IMR-90 (cell line): Measurements from ENCODE around the gene CYSRT1. TPM values are rescaled to one million over a fixed set of nuclear protein-coding genes. Genes with fewer than 3 reads are reported as not detected.
"Not testable (repeated sequence)": the region's sequence is repeated elsewhere in the genome, so short reads cannot be mapped to it uniquely, and the experiment has no call there.

Experiments
- ATAC-seq: fragments of 200-7000 bp; cut with Tn5 transposase; 2 replicates; pipeline ENCODE4 v1.9.1; 2020; ENCODE audit warnings: low read depth, mild to moderate bottlenecking, moderate library complexity
- BruUV-seq: library from RNA; stranded (reverse); fragments of 400-500 nt; replicated peaks from 2 replicates; lab custom pipeline; 2021; lab: Mats Ljungman, UMichigan
- CTCF ChIA-PET: fragments of 300-600 bp; formaldehyde crosslinking; extraction: SDS; loops from one replicate; lab custom pipeline; 2021; ENCODE audit warnings: antibody characterized with exemption; lab: Yijun Ruan, JAX
- POLR2A ChIA-PET: fragments of 300-600 bp; sonication (Branson Sonifier 250); formaldehyde crosslinking; loops from one replicate; lab custom pipeline; 2022; ENCODE audit warnings: antibody characterized with exemption; ENCODE audit not compliant: unreplicated experiment; lab: Charles Lee
- DNase-seq: peaks from one replicate; pipeline ENCODE4 v3.0.0; 2013
- H2AFZ ChIP-seq: replicated peaks from 2 replicates; pipeline ENCODE3; 2013; ENCODE audit warnings: low read length, mild to moderate bottlenecking; ENCODE audit not compliant: poor library complexity
- H2AK5ac ChIP-seq: 2 replicates; pipeline ENCODE4 v1.6.1; 2013; ENCODE audit warnings: low read depth, low read length, inconsistent platforms
- H2AK9ac ChIP-seq: replicated peaks from 2 replicates; pipeline ENCODE3; 2013; ENCODE audit warnings: mild to moderate bottlenecking, low read depth, low read length, moderate library complexity; ENCODE audit not compliant: poor library complexity
- H2BK120ac ChIP-seq: 2 replicates; pipeline ENCODE4 v1.6.1; 2013; ENCODE audit warnings: low read depth, low read length, inconsistent platforms
- H2BK15ac ChIP-seq: 3 replicates; pipeline ENCODE4 v1.6.1; 2013; ENCODE audit warnings: low read depth, low read length, inconsistent platforms
- H2BK20ac ChIP-seq: 2 replicates; pipeline ENCODE4 v1.6.1; 2013; ENCODE audit warnings: low read depth, mild to moderate bottlenecking, inconsistent platforms, low read length, moderate library complexity
- H2BK5ac ChIP-seq: 2 replicates; pipeline ENCODE4 v1.6.1; 2013; ENCODE audit warnings: mild to moderate bottlenecking, low read depth, low read length, inconsistent platforms; ENCODE audit not compliant: poor library complexity, severe bottlenecking
- H3K14ac ChIP-seq: replicated peaks from 2 replicates; pipeline ENCODE4 v1.6.1; 2013; ENCODE audit warnings: low read depth, low read length, inconsistent platforms
- H3K18ac ChIP-seq: 2 replicates; pipeline ENCODE4 v1.6.1; 2013; ENCODE audit warnings: low read depth, low read length, control low read depth
- H3K23ac ChIP-seq: 2 replicates; pipeline ENCODE4 v1.6.1; 2013; ENCODE audit warnings: low read depth, low read length, inconsistent platforms
- H3K27ac ChIP-seq: 2 replicates; pipeline ENCODE4 v1.5.1; 2013; ENCODE audit warnings: mild to moderate bottlenecking, control low read depth, low read length; ENCODE audit not compliant: insufficient read depth
- H3K27me3 ChIP-seq: 2 replicates; pipeline ENCODE4 v1.6.1; 2013; ENCODE audit warnings: low read length; ENCODE audit not compliant: control insufficient read depth, insufficient read depth
- H3K36me3 ChIP-seq: 2 replicates; pipeline ENCODE4 v1.6.1; 2013; ENCODE audit warnings: low read length, mixed read lengths; ENCODE audit not compliant: control insufficient read depth, insufficient read depth
- H3K4ac ChIP-seq: 2 replicates; pipeline ENCODE4 v1.6.1; 2013; ENCODE audit warnings: low read depth, low read length, inconsistent platforms
- H3K4me1 ChIP-seq: 2 replicates; pipeline ENCODE4 v1.6.1; 2013; ENCODE audit warnings: low read length, mixed read lengths; ENCODE audit not compliant: control insufficient read depth, insufficient read depth
- H3K4me2 ChIP-seq: 2 replicates; pipeline ENCODE4 v1.6.1; 2013; ENCODE audit warnings: low read depth, mild to moderate bottlenecking, control low read depth, low read length, moderate library complexity
- H3K4me3 ChIP-seq: 2 replicates; pipeline ENCODE4 v1.5.1; 2013; ENCODE audit warnings: low read depth, mild to moderate bottlenecking, control low read depth, low read length, moderate library complexity; ENCODE audit not compliant: insufficient read depth
- H3K56ac ChIP-seq: 2 replicates; pipeline ENCODE4 v1.6.1; 2013; ENCODE audit warnings: low read length, inconsistent platforms; ENCODE audit not compliant: insufficient read depth; ENCODE audit errors: extremely low read depth
- H3K79me1 ChIP-seq, 2 experiments: 2 replicates each; pipeline ENCODE4 v1.6.1; 2013; ENCODE audit warnings: low read length in 2 of 2, inconsistent platforms in 1 of 2, low read depth in 1 of 2
- H3K9ac ChIP-seq: 2 replicates; pipeline ENCODE4 v1.6.1; 2013; ENCODE audit warnings: low read depth, low read length, control low read depth
- H3K9me1 ChIP-seq: 2 replicates; pipeline ENCODE4 v1.6.1; 2013; ENCODE audit warnings: low read length, inconsistent platforms; ENCODE audit not compliant: insufficient read depth
- H3K9me3 ChIP-seq: 2 replicates; pipeline ENCODE4 v1.6.1; 2013; ENCODE audit warnings: low read length; ENCODE audit not compliant: control insufficient read depth, insufficient read depth
- H4K20me1 ChIP-seq: 2 replicates; pipeline ENCODE4 v1.6.1; 2013; ENCODE audit warnings: low read length, inconsistent platforms; ENCODE audit not compliant: insufficient read depth
- H4K5ac ChIP-seq: 2 replicates; pipeline ENCODE4 v1.6.1; 2013; ENCODE audit warnings: mild to moderate bottlenecking, low read depth, low read length, control low read depth
- H4K8ac ChIP-seq, 2 experiments: 2 replicates each; pipeline ENCODE4 v1.6.1; 2013; ENCODE audit warnings: low read depth in 2 of 2, low read length in 2 of 2, control low read depth in 1 of 2, inconsistent platforms in 1 of 2
- H4K91ac ChIP-seq: 2 replicates; pipeline ENCODE4 v1.6.1; 2013; ENCODE audit warnings: low read depth, low read length, inconsistent platforms; ENCODE audit not compliant: insufficient read depth
- MAFK ChIP-seq: IDR thresholded peaks from 2 replicates; pipeline ENCODE4 v1.6.1; 2012; ENCODE audit warnings: low read depth, low read length, improper control_type of control experiment
- RCOR1 ChIP-seq: IDR thresholded peaks from 2 replicates; pipeline ENCODE4 v1.6.1; 2012; ENCODE audit warnings: mild to moderate bottlenecking, low read length, improper control_type of control experiment; ENCODE audit not compliant: insufficient replicate concordance
- WGBS, 2 experiments: methylation state at CpG; one replicate each; pipeline versions ENCODE4 v1.1.5 to v1.1.7; 2013; ENCODE audit warnings: missing lambda C conversion rate in 2 of 2; ENCODE audit not compliant: insufficient read length in 1 of 2; ENCODE audit errors: extremely low coverage in 2 of 2; 5-methylcytosine and 5-hydroxymethylcytosine counted together
- dilution Hi-C: fragments of 300-500 bp; cut with HindIII; formaldehyde crosslinking; loops from one replicate; pipeline ENCODE4 v1.14.3; 2018; ENCODE audit warnings: low sequenced_read_pairs; ENCODE audit not compliant: unreplicated experiment
- in situ Hi-C: fragments of 300-500 bp; cut with MboI; formaldehyde crosslinking; loops from 3 replicates; pipeline ENCODE4 v1.14.3; 2019; ENCODE audit warnings: low sequenced_read_pairs, inconsistent platforms, mixed read lengths
- intact Hi-C: fragments of 100-400 bp; cut with micrococcal nuclease; formaldehyde crosslinking; loops from 2 replicates; pipeline ENCODE4 v1.10.0; 2022
- polyA plus RNA-seq, 3 experiments: library from polyadenylated mRNA; depleted of rRNA; stranded (reverse); fragments of >200 nt; gene quantifications; 2 replicates each; pipeline ENCODE4 v1.2.3, GENCODE V29; 2012; ENCODE audit warnings: low replicate concordance in 1 of 3
- total RNA-seq: library from RNA; depleted of rRNA; stranded (reverse); fragments of >200 nt; gene quantifications from 2 replicates; pipeline ENCODE4 v1.2.3, GENCODE V29; 2012

The CYSRT1 gene
- total and polyA plus RNA-seq, 2 of the 4 experiments (the other 2 are of a cell fraction) = 0.18 to 0.84 TPM

- Histone ChIP-seq H2AK5ac (no peak overlapping the region; the same call in 1 of the 2 replicates), H3K4me3 (peak overlapping the region; percentile 50), H2BK120ac (no peak overlapping the region), H2BK15ac (no peak overlapping the region), H3K36me3 (peaks cover 19% of the 10 kb centered on the region), H2BK20ac (no peak overlapping the region), H4K91ac (no peak overlapping the region), H4K20me1 (peaks cover 36% of the 10 kb centered on the region), H3K56ac (peak overlapping the region; percentile 59), H3K14ac (peak overlapping the region; percentile 48; the same call in 1 of the 2 replicates), H3K18ac (no peak overlapping the region), H3K9ac (peak overlapping the region; percentile 90), H2BK5ac (no peak overlapping the region), H2AFZ (no peak overlapping the region), H3K79me1 (peaks cover 9 to 44% of the 10 kb centered on the region in 2 experiments; a peak in 3 of 4 replicates), H4K8ac (no peak overlapping the region), H3K23ac (peak overlapping the region; percentile 14), H3K4ac (no peak overlapping the region), H4K5ac (no peak overlapping the region), H3K9me1 (peaks cover 4% of the 10 kb centered on the region), H2AK9ac (no peak overlapping the region), H3K4me2 (peak overlapping the region; percentile 94), H3K9me3 (no peaks in the 10 kb centered on the region), H3K27me3 (no peaks in the 10 kb centered on the region), H3K27ac (peak overlapping the region; percentile 77; the same call in 1 of the 2 replicates), H3K4me1 (peaks cover 9% of the 10 kb centered on the region; the same call in 1 of the 2 replicates)
- intact Hi-C loops = no loop called here
- dilution Hi-C loops = no loop called here
- POLR2A ChIA-PET = no interaction called here
- ATAC-seq (no peak), DNase-seq (no peak)
- in situ Hi-C loops = no loop called here
- WGBS, 2 experiments = 62% methylated on average over 17 of the region's 36 CpGs; no CpG with 5 or more reads in 1 of the 2 experiments
- no TSS peak for BruUV-seq
- TF ChIP-seq RCOR1 = no peak
- no peak for TF ChIP-seq MAFK
- CTCF ChIA-PET = no interaction called here
These were observed 17.6 kb downstream of the CYSRT1 start for GRCh38 chr9:137242269-137243203.

- H2BK15ac ChIP-seq, H3K18ac ChIP-seq, intact Hi-C loops, H3K4me1 ChIP-seq, H2BK120ac ChIP-seq, H3K27ac ChIP-seq, H2AK5ac ChIP-seq, H3K27me3 ChIP-seq, dilution Hi-C loops, H2BK5ac ChIP-seq, BruUV-seq, ATAC-seq, H4K8ac ChIP-seq, POLR2A ChIA-PET, CTCF ChIA-PET, H3K4ac ChIP-seq, H3K4me3 ChIP-seq, H3K56ac ChIP-seq, H2BK20ac ChIP-seq, H3K14ac ChIP-seq, H2AFZ ChIP-seq, H4K5ac ChIP-seq, H3K9me3 ChIP-seq, H3K9ac ChIP-seq, DNase-seq, H4K91ac ChIP-seq, H3K9me1 ChIP-seq, in situ Hi-C loops, H3K4me2 ChIP-seq: not testable (repeated sequence)
- peak overlapping the region; percentile 64; the same call in 1 of the 2 replicates for H3K23ac ChIP-seq
- 85% methylated on average over 3 of the region's 18 CpGs; no CpG with 5 or more reads in 1 of the 2 experiments for WGBS, 2 experiments
- H4K20me1 ChIP-seq = peaks cover 35% of the 10 kb centered on the region
- peaks cover 19% of the 10 kb centered on the region for H3K36me3 ChIP-seq
- peaks cover 8 to 37% of the 10 kb centered on the region in 2 experiments; a peak in 3 of 4 replicates for H3K79me1 ChIP-seq
- H2AK9ac ChIP-seq = peak overlapping the region; percentile 81
These were observed 18.3 kb downstream of the CYSRT1 start for GRCh38 chr9:137243266-137243625.
